NCI-H748 treated with DMSO at 0.1 percent for 48 hours (cell line): ENCODE results near the gene NDUFV1.
"Not testable (repeated sequence)": the region's sequence is repeated elsewhere in the genome, so short reads cannot be mapped to it uniquely, and the experiment has no call there.

Experiments
- DNase-seq: peaks from one replicate; lab custom pipeline; 2025; lab: John Stamatoyannopoulos, UW

Gene NDUFV1

DNA sequence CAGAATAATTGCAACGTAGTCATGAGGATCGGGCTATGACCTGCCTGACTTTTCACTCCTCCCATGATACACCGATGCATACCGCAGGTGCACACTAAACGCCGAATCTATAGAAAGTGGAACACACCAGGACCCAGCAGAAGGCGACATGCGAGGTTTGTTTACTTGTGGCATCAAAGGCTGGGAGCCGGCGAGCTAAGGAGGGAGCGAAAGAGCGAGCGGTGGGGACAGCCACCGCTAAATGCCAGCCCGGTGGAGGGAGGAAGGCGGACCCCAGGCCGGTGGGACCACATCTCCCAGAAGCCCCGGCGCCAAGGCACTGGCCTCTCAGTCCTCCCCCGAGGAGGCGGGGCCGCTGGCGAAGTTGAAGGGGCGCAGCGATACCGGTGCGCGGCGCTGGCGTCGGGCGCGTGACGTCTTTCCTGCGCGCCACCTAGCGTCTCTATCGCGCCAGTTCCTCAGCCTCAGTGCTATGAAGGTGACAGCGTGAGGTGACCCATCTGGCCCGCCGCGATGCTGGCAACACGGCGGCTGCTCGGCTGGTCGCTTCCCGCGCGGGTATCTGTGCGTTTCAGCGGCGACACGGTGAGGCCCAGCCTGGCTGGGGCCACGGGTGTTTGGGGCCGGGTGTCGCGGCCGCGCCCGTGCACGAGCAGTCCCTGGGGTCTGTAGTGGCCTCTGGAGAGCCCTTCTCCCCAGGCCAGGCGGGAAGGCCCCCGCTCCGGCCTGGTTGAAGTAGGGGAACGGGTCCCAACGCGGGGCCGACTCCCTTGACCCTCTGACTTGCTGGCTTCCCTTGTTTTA is at the start of gene NDUFV1:
Gene NDUFV1, plus strand, starts transcription at position 445 of the 804 bp plus-strand sequence. Its CDS starts 69 bp downstream, at position 514.
- DNase-seq = peak; percentile 88

DNA sequence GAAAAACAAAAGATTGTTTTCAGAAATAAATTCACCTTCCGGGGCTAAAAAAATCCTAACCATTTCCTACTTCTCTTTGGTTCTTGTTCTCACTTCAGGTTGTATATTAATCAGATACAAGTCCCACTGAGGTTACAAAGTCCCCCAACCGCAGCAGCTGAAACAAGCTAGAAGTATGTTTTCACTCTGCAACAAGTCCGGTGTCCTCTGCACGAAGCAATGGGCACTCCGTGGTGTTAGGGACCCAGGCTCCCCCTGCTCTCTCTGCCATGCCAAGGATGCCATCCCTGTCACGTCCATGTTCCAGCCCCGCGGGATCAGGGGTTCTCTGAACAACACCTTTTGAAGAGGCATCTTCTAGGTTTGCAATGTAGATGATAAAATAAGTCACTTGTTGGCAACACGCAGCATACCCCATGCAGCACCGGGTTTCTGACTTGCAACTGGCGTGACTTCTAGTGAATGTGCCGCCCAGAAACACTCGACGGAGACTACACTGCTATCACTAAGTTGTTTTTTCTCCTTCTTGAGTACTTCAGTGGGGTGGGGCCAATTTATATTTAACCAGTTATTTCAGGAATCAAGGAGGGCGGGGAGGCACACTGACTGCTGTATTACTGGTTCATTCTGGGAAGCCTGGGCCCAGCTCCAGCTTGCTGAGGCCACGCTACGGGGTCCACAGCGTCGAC is 48.5 kb upstream of the NDUFV1 start:
- no peak for DNase-seq

DNA sequence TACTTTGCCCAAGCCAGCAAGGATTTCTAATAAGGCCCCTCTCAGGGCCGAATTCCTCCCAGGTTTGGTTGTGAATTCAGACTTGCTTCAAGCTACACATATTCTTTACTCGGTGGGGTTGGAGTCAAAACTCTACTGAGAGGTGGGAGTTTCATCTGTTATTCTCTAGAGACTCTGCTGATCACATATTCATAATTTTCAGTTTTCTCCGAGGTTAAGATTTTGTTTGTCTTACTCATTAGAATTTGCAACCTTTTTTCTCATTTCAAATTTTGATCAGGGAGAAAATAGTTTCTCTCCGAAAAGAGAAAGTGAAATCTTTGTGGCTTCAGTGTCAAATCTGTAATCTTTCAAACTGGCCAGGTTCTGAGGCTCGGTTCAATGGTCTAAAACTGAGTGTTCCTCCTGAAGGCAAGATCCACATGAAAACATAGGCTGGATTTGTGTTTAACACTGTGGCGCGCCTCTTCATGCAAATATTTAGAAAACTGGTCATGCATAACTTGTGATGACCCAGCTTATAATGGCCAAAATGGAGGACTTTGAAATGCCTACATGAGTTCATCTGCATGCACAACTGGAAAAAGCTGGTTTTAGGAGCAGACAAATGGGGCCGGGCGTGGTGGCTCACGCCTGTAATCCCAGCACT is 44.6 kb upstream of the NDUFV1 start:
- no peak for DNase-seq

DNA sequence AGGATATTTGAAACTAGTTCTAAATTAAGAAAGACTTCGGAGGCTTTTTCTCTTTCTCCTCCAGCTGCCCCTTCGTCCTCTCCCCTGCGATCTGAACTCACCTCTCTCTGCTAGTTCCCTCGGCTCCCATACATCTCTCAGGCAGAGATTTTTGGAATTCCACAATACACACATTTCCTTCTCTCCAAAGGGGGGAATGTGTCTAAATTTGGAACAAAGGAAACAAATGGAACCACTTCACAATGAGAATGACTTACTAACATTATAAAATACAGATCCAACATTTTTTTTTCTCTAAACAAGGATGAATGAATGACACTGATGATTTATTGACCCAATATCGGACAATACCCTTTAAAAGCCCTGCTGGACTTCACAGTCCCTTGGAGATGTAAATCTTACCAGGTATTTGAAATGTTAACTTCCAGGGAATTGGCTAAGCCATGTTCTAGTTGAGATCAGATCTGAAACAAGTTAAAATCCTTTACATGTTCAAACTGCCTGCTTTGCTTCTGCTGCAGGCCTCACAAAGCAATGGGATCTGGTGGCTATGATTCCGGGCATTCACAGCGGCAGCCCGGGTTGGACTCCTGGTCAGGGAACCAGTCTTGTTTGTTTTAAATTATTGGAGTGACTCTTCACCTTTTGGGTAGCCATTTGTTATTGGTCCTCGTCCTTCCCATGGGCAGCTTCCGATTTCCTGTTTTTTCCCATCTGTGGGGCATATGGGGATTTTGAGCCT is 43.6 kb upstream of the NDUFV1 start:
- no peak for DNase-seq

DNA sequence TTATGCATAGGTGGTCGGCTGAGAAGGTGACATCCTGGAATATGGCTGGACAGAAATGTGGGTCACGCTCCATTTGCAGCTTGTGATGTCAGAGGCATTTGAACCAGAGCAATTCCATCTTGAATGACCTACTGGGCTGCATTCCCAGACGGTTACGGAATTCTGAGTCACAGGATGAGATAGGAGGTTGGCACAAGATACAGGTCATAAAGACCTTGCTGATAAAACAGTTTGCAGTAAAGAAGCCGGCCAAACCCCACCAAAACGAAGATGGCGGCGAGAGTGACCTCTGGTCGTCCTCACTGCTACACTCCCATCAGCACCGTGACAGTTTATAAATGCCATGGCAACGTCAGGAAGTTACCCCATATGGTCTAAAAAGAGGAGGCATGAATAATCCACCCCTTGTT is 43.0 kb upstream of the NDUFV1 start:
- DNase-seq = not testable (repeated sequence)

DNA sequence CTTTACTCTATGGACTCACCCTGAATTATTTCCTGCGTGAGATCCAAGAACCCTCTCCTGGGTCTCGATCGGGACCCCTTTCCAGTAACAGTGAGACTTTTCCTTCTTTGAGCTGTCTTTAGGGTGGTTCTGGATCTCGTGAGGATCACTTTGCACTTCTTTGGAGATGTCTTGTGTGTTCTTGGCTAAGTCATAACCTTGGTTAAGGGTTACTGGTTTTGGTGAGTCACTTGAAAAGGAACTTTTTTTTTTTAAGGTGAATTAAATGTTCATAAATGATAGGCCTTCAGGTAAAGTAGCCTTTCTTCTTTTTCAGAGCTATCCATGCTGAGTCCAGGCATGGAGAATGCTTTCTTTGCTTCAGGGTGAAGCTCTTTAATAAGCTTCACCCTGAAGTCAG is 42.5 kb upstream of the NDUFV1 start:
- no peak for DNase-seq

DNA sequence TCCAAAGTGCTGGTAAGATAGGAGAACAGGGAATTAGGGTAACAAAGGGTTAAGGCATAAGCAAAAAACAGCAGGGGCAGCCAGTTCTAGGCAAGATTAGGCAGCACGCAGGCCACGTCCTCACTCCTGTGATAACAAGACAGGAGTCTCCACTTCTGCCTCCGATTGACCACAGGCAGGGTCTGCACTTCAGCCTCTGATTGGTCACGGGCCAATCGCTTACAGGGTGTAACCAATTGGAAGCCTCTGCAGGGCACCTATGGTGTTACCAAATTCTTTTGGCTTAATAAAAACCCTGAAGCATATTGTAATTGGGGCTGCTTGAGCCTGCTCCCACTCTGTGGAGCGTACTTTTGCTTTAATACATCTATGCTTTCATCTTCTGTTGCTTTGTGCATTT is 35.3 kb upstream of the NDUFV1 start:
- no peak for DNase-seq

DNA sequence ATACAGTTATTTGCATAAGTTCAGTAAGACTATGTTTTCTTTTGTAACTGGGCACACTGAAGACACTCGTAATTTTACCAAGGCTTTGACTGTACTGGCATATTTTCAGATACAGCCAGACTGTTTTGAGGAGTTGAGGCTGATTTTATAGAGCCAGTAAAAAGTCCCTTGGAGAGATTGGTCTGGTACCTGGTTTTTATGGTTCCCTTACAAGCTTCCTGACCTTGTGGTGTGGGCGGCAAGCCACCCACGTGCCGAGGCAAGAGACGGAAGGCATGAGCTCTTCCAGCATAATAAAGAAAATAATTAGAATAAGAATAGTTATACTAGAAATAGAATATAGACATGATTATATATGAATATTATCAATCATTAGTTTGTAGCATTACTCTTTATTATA is 34.4 kb upstream of the NDUFV1 start:
- no peak for DNase-seq

DNA sequence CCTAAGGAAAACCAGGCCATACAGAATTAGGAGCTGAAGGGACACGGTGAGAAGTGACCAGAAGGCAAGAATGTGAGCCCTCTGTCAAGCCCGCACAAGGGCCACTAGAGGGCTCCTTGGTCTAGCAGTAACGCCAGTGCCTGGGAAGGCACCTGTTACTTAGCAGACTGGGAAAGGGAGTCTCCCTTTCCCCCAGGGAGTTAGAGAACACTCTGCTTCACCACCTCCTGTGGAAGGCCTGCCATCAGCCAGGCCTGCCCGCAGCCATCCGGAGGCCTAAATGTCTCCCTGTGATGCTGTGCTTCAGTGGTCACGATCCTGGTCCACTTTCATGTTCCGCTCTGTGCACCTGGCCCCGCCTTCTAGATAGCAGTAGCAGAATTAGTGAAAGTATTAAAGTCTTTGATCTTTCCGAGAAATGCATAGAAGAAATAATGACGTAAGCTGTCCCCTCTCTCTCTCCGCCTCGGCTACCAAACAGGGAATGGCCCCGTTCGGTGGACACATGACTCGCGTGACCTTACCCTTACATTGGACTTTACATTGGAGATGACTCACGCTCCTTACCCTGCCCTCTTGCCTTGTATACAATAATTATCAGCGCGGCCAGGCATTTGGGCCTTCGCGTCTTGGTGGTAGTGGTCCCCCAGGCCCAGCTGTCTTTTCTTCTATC is 33.9 kb upstream of the NDUFV1 start:
- no peak for DNase-seq

DNA sequence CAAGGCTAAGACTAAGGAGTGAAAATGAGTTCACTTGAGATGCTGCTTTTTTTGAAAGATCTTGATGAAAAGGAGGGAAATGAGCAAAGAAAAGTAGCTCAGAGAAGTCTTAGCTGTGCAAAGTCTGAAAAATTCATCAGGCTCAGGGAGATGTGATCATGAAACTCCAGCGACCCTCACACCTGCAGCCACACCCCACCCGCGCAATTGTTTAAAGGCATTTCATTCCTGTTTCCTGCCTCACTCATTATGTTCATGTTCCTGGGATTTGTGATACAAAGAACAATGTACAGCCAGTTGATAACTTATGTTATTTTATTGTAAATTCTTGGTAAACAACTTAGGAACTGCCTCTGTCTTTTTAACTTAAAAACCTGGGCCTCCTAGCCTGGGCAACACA is 31.8 kb upstream of the NDUFV1 start:
- DNase-seq = no peak

DNA sequence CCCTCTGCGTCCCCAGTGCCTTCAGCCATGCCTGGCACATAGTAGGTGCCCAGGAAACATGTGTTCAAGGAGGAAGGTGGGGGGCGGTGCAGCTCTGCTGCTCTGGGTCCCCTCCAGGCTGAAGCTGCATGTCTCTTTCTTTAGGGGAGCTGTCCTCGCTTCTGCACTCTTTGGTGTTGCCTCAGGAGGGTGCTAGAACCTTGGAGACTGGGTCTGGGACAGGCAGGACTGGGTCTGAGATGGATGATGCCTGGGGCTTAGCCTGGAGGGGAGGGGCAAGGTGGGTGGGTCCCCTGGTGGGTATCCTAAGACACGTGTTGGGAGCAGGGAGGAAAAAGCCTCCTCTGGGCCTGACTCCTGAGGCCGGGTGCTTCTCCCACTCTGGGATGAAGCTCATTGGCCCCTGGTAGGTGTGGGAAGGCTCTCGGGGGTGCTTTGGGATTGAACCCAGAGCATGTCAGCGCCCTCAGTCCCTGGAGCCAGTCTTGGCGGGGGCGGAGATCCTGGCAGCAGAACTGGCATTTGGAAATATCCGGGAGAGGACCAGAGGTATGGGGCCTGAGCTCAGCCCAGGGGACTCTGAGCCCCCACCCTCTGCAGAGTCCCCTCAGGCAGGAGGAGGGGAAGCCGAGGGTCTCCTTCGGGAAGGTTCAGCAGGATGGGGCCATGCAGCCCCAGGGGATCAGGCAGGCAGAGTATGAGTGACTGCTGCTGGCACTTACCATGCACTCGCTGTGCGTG is 29.8 kb upstream of the NDUFV1 start:
- no peak for DNase-seq

DNA sequence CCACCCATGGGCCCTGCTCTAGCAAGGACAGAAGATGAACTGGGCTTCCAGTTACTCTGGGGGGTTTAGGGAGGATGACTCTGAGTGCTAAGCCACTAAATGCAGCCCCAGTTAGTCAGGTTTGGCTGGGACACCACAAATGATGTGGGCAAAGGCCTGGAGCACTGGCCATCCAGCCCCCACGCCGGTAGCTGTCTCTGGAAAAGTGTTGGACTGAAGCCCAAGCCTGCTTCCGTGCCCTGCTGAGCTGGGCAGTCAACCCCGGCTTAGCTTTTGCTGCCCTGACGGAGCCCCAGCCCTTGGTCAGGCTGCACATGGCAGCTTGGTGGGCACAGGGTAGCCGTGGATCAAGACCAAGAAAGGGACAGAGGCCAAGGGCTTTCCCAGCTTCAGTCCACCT is 28.8 kb upstream of the NDUFV1 start:
- no peak for DNase-seq

DNA sequence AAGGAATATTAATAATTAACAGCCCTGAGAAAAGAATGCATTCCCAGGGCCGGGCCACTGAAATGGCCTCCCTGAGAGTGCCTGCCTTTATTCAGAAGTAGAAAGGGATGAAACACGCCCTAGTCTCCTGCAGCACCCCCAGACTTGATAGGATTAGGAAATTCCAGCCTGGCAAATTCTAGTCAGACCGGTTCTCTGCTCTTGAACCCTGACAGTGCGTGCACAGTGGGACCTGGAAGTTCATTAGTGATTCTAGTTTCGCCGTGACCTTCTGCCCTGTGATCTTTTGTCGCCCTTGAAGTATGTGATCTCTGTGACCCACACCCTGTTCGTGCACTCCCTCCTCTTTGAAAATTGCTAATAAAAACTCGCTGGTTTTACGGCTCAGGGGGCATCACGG is 25.3 kb upstream of the NDUFV1 start:
- DNase-seq = no peak

DNA sequence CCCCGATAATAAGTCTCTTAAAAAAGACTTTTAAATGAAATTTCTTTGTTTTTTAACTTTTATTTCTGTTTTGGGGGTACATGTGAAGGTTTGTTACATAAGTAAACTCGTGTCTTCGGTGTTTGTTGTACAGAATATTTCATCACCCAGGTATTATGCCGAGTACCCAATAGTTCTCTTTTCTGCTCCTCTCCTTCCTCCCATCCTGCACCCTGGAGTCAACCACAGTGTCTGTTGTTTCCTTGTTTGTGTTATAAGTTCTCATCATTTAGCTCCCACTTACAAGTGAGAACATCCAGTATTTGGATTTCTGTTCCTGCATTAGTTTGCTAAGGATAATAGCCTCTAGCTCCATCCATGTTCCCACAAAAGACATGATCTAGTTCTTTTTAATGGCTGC is 24.7 kb upstream of the NDUFV1 start:
- DNase-seq = no peak

DNA sequence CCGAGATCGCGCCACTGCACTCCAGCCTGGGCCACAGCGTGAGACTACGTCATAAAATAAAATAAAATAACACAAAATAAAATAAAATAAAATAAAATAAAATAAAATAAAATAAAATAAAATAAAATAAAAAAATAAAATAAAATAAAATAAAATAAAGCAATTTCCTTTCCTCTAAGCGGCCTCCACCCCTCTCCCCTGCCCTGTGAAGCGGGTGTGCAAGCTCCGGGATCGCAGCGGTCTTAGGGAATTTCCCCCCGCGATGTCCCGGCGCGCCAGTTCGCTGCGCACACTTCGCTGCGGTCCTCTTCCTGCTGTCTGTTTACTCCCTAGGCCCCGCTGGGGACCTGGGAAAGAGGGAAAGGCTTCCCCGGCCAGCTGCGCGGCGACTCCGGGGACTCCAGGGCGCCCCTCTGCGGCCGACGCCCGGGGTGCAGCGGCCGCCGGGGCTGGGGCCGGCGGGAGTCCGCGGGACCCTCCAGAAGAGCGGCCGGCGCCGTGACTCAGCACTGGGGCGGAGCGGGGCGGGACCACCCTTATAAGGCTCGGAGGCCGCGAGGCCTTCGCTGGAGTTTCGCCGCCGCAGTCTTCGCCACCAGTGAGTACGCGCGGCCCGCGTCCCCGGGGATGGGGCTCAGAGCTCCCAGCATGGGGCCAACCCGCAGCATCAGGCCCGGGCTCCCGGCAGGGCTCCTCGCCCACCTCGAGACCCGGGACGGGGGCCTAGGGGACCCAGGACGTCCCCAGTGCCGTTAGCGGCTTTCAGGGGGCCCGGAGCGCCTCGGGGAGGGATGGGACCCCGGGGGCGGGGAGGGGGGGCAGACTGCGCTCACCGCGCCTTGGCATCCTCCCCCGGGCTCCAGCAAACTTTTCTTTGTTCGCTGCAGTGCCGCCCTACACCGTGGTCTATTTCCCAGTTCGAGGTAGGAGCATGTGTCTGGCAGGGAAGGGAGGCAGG is 23.2 kb upstream of the NDUFV1 start, which contains the start of gene GSTP1:
Gene GSTP1, plus strand, starts transcription at position 566 of the 958 bp plus-strand sequence. Its CDS starts 32 bp downstream, at position 598.
- DNase-seq = no peak

DNA sequence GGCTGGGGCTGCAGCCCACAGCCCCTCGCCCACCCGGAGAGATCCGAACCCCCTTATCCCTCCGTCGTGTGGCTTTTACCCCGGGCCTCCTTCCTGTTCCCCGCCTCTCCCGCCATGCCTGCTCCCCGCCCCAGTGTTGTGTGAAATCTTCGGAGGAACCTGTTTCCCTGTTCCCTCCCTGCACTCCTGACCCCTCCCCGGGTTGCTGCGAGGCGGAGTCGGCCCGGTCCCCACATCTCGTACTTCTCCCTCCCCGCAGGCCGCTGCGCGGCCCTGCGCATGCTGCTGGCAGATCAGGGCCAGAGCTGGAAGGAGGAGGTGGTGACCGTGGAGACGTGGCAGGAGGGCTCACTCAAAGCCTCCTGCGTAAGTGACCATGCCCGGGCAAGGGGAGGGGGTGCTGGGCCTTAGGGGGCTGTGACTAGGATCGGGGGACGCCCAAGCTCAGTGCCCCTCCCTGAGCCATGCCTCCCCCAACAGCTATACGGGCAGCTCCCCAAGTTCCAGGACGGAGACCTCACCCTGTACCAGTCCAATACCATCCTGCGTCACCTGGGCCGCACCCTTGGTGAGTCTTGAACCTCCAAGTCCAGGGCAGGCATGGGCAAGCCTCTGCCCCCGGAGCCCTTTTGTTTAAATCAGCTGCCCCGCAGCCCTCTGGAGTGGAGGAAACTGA is 22.4 kb upstream of the NDUFV1 start:
- DNase-seq = no peak

DNA sequence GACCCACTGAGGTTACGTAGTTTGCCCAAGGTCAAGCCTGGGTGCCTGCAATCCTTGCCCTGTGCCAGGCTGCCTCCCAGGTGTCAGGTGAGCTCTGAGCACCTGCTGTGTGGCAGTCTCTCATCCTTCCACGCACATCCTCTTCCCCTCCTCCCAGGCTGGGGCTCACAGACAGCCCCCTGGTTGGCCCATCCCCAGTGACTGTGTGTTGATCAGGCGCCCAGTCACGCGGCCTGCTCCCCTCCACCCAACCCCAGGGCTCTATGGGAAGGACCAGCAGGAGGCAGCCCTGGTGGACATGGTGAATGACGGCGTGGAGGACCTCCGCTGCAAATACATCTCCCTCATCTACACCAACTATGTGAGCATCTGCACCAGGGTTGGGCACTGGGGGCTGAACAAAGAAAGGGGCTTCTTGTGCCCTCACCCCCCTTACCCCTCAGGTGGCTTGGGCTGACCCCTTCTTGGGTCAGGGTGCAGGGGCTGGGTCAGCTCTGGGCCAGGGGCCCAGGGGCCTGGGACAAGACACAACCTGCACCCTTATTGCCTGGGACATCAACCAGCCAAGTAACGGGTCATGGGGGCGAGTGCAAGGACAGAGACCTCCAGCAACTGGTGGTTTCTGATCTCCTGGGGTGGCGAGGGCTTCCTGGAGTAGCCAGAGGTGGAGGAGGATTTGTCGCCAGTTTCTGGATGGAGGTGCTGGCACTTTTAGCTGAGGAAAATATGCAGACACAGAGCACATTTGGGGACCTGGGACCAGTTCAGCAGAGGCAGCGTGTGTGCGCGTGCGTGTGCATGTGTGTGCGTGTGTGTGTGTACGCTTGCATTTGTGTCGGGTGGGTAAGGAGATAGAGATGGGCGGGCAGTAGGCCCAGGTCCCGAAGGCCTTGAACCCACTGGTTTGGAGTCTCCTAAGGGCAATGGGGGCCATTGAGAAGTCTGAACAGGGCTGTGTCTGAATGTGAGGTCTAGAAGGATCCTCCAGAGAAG is 21.6 kb upstream of the NDUFV1 start:
- no peak for DNase-seq

DNA sequence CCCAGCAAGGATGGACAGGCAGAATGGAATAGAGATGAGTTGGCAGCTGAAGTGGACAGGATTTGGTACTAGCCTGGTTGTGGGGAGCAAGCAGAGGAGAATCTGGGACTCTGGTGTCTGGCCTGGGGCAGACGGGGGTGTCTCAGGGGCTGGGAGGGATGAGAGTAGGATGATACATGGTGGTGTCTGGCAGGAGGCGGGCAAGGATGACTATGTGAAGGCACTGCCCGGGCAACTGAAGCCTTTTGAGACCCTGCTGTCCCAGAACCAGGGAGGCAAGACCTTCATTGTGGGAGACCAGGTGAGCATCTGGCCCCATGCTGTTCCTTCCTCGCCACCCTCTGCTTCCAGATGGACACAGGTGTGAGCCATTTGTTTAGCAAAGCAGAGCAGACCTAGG is 20.8 kb upstream of the NDUFV1 start:
- DNase-seq = no peak
